ENCODE data around the gene KCNQ1. TPM values are rescaled to one million over a fixed set of nuclear protein-coding genes. Genes with fewer than 3 reads are reported as not detected.
A peak's percentile ranks its signal among the peaks of the same experiment; 100 is the strongest.

The KCNQ1 gene
- total RNA-seq, 3 donors from 2014 or later = 15.5 to 44.7 (median 37.4) TPM

GRCh38 chr11:2451916-2452315 lies 7.1 kb downstream of the KCNQ1 start:
- peaks cover 3% of the 10 kb centered on the region for H3K4me1 ChIP-seq (ENCODE audit: low read depth)
- no peak overlapping the region for H3K4me3 ChIP-seq
- DNase-seq (peak in 1 of 3 donors; percentile 14), ATAC-seq (no peak)
- no peak for TF ChIP-seq CTCF (IDR thresholded peaks at IDR 0.05)
- intact Hi-C loops (cut with DNase I, micrococcal nuclease) = no loop called here
- no peaks in the 10 kb centered on the region for H3K9me3 ChIP-seq
- no peaks in the 10 kb centered on the region for H3K36me3 ChIP-seq (ENCODE audit: low read depth)

DNA sequence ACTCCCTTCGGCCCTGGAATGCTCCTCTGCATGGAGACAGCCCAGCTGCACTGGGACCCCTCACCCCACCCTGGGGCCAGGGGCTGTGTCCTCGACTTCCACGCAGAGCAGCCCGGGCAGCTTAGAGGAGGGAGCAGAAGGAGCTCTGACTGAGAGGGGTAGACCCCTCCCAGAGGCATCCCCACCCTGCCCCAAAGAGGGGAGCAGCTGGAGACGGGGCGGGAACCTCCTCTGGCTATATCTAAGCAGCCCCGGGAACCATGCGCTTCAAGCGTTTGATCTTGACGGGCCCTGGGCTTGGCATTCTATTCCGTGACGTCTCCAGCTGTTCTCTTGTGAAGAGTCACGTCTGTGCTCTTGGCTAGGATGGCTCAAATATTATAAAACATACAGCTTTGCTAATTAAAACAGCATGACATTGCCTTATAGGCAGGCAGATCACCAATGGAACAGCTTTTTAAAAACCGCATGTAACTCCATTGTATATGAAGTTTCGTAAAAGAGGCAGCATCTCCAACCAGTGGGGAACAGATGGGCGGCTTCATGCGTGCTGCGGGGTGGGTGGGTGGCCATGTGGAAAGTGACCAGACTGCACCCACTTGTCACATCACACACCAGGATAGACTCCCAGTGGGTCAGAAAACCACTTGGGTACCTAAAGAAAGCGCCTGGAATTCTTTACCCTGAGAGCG lies 7.7 kb downstream of the KCNQ1 start:
- H3K4me3 ChIP-seq = no peak overlapping the region
- no peak for DNase-seq
- no peak for ATAC-seq
- intact Hi-C loops (cut with DNase I, micrococcal nuclease) = no loop called here
- no peaks in the 10 kb centered on the region for H3K9me3 ChIP-seq
- no peaks in the 10 kb centered on the region for H3K4me1 ChIP-seq (ENCODE audit: low read depth)
- no peak for TF ChIP-seq CTCF (IDR thresholded peaks at IDR 0.05)
- no peaks in the 10 kb centered on the region for H3K36me3 ChIP-seq (ENCODE audit: low read depth)

GRCh38 chr11:2453436-2453835 lies 8.6 kb downstream of the KCNQ1 start:
- Histone ChIP-seq H3K36me3 (ENCODE audit: low read depth) (no peaks in the 10 kb centered on the region), H3K4me3 (no peak overlapping the region), H3K4me1 (ENCODE audit: low read depth) (no peaks in the 10 kb centered on the region), H3K9me3 (no peaks in the 10 kb centered on the region)
- no peak for TF ChIP-seq CTCF (IDR thresholded peaks at IDR 0.05)
- intact Hi-C loops (cut with DNase I, micrococcal nuclease) = no loop called here
- DNase-seq (no peak), ATAC-seq (no peak)

DNA sequence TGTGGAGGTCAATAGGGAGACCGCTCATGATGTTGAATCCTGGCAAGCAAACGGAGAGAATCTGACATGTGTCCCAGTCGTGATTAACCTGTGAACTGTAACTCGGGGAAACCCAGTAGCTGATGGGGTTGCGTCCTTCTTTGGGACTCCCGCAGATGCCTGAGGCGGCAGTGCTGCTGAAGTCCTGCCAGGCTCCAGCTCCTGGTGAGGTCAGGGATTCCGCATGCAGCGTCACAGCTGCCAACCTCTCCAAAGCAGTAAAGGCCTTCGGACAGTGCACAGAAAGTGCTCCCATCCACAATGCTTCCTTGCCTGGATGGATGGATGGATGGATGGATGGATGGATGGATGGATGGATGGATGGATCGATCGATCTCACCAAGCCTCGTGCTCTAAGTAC lies 13.5 kb downstream of the KCNQ1 start:
- no peak for DNase-seq

DNA sequence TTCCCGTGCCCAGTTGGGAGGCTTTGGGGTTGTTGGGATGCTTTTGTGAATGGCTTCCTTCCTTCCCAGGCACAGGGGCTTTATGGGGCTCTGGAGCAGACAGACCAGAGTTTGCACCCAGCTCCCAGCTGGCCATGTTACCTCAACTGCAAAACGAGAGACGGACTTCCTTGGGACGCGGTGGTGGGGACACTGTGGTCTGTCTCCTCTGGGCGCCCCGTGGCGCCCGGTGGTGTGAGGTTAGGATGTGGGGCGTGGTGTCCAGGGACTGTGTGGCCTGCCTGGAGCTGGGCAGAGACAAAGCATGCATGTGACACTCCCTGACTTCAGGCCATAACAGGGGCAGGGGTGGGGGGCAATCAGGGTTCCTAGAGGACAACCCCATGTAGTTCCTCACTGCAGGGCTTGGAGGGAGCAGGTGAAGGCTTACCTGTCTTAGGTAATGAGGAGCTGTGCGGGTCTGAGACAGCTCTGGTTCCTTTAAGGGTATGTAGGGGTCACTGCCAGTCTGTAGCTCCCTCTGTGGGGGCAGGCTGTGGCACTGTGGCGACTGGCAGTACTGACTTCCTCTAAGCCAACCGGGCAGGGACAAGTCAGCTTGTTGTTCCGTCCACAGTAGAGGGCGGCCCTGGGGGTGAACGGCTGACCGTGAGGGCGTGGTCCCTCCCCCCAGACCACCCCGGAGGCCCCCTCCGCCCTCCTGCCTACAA lies 14.4 kb downstream of the KCNQ1 start:
- TF ChIP-seq CTCF (IDR thresholded peaks at IDR 0.05) = no peak
- H3K36me3 ChIP-seq (ENCODE audit: low read depth) = no peaks in the 10 kb centered on the region
- H3K9me3 ChIP-seq = no peaks in the 10 kb centered on the region
- no peak for ATAC-seq
- intact Hi-C loops (cut with DNase I, micrococcal nuclease) = no loop called here
- no peak overlapping the region for H3K4me3 ChIP-seq
- peak in 2 of 3 donors; percentile 32 to 57 for DNase-seq
- H3K4me1 ChIP-seq (ENCODE audit: low read depth) = peaks cover 30% of the 10 kb centered on the region

More for the DNA sequence above, 13.5 kb downstream of the KCNQ1 start:
- Histone ChIP-seq H3K4me3 (no peak overlapping the region), H3K4me1 (ENCODE audit: low read depth) (peaks cover 22% of the 10 kb centered on the region), H3K36me3 (ENCODE audit: low read depth) (no peaks in the 10 kb centered on the region), H3K9me3 (no peaks in the 10 kb centered on the region)
- no peak for TF ChIP-seq CTCF (IDR thresholded peaks at IDR 0.05)
- intact Hi-C loops (cut with DNase I, micrococcal nuclease) = no loop called here
- ATAC-seq = no peak
